NCI-H1436 treated with DMSO at 0.1 percent for 48 hours (cell line): ENCODE measurements around the gene EPHB2.

ENCODE experiments used
- DNase-seq: peaks from one replicate; lab custom pipeline; 2025; lab: John Stamatoyannopoulos, UW

Gene EPHB2

GRCh38 chr1:22953057-22953739 is 242.6 kb downstream of the EPHB2 start:
- no peak for DNase-seq

GRCh38 chr1:22953740-22954141 is 243.1 kb downstream of the EPHB2 start:
- DNase-seq, result no peak

GRCh38 chr1:22955146-22955545 is 244.5 kb downstream of the EPHB2 start:
- no peak for DNase-seq

- DNase-seq, result no peak
Measured at GRCh38 chr1:22957066-22957465, 246.4 kb downstream of the EPHB2 start.

- DNase-seq, result no peak
Measured at GRCh38 chr1:22958556-22958955, 247.9 kb downstream of the EPHB2 start.

- no peak for DNase-seq
Measured at GRCh38 chr1:22959545-22960360, 249.1 kb downstream of the EPHB2 start.

- DNase-seq, result no peak
Measured at GRCh38 chr1:22962558-22962957, 251.9 kb downstream of the EPHB2 start.

- no peak for DNase-seq
Measured at GRCh38 chr1:22963044-22963677, 252.5 kb downstream of the EPHB2 start.

GRCh38 chr1:22966309-22966708 is 255.7 kb downstream of the EPHB2 start:
- no peak for DNase-seq

- no peak for DNase-seq
Measured at GRCh38 chr1:22967833-22968232, 257.2 kb downstream of the EPHB2 start.

- no peak for DNase-seq
Measured at GRCh38 chr1:22969304-22969709, 258.7 kb downstream of the EPHB2 start.

- DNase-seq, result no peak
Measured at GRCh38 chr1:22970096-22970495, 259.5 kb downstream of the EPHB2 start.
